OCI-LY3 (cell line): Measurements from ENCODE around the gene MYH9.
"Not testable (repeated sequence)": the region's sequence is repeated elsewhere in the genome, so short reads cannot be mapped to it uniquely, and the experiment has no call there.

ENCODE experiments used
- H2AFZ ChIP-seq: fragments of 200-600, 300-600 bp; shearing (Covaris generic); 2 replicates; pipeline ENCODE4 v1.6.0; 2014; ENCODE audit warnings: antibody characterized with exemption, low read depth, low read length
- H3K27ac ChIP-seq: fragments of 200-600, 300-600 bp; sonication (generic); 2 replicates; pipeline ENCODE4 v1.5.1; 2014; ENCODE audit warnings: mild to moderate bottlenecking, low read length, moderate library complexity, mixed read lengths
- H3K27me3 ChIP-seq: fragments of 200-600, 300-600 bp; sonication (generic); 2 replicates; pipeline ENCODE4 v1.6.1; 2014; ENCODE audit warnings: low read depth, low read length, mixed read lengths
- H3K36me3 ChIP-seq: fragments of 200-600, 300-600 bp; sonication (generic); replicated peaks from 2 replicates; pipeline ENCODE3; 2014; ENCODE audit warnings: low read depth, low read length, mixed read lengths
- H3K4me1 ChIP-seq: fragments of 300-600, 200-600 bp; sonication (generic); 2 replicates; pipeline ENCODE4 v1.6.1; 2014; ENCODE audit warnings: low read length, mixed read lengths
- H3K4me2 ChIP-seq: fragments of 200-600, 300-600 bp; sonication (generic); 2 replicates; pipeline ENCODE4 v1.6.1; 2014; ENCODE audit warnings: low read length, mixed read lengths
- H3K4me3 ChIP-seq: fragments of 300-600, 200-600 bp; sonication (generic); 2 replicates; pipeline ENCODE4 v1.5.1; 2014; ENCODE audit warnings: antibody characterized with exemption, mild to moderate bottlenecking, low read length, moderate library complexity
- H3K79me2 ChIP-seq: fragments of 300-600, 200-600 bp; shearing (Covaris generic); 2 replicates; pipeline ENCODE4 v1.6.1; 2014; ENCODE audit warnings: mild to moderate bottlenecking, low read length, mixed read lengths
- H3K9ac ChIP-seq: fragments of 300-600, 200-600 bp; shearing (Covaris generic); 2 replicates; pipeline ENCODE4 v1.6.0; 2014; ENCODE audit warnings: mild to moderate bottlenecking, low read length, moderate library complexity
- H3K9me3 ChIP-seq: fragments of 200-600, 300-600 bp; shearing (Covaris generic); 2 replicates; pipeline ENCODE4 v1.6.1; 2014; ENCODE audit warnings: low read length, mixed read lengths; ENCODE audit not compliant: insufficient read depth
- H4K20me1 ChIP-seq: fragments of 200-600, 300-600 bp; sonication (generic); 2 replicates; pipeline ENCODE4 v1.6.1; 2016; ENCODE audit warnings: low read length, mixed read lengths; ENCODE audit not compliant: insufficient read depth
- CTCF ChIP-seq: fragments of 200-600, 300-600 bp; sonication (generic); IDR thresholded peaks from 2 replicates; pipeline ENCODE4 v1.5.1; 2014; ENCODE audit warnings: antibody characterized with exemption, low read length, low read depth
- EZH2phosphoT487 ChIP-seq: fragments of 200-600 bp; shearing (Covaris generic); IDR thresholded peaks from 2 replicates; pipeline ENCODE4 v1.6.1; 2018; ENCODE audit warnings: antibody characterized with exemption, mixed run types, low read depth

The MYH9 gene

GRCh38 chr22:36289948-36290371 lies 97.8 kb downstream of the MYH9 start:
- H3K79me2 ChIP-seq, H3K4me1 ChIP-seq, H3K4me2 ChIP-seq, H3K4me3 ChIP-seq, H4K20me1 ChIP-seq, H3K9ac ChIP-seq, H3K27ac ChIP-seq, H2AFZ ChIP-seq, H3K9me3 ChIP-seq, H3K27me3 ChIP-seq: not testable (repeated sequence)
- peaks cover 80% of the 10 kb centered on the region for H3K36me3 ChIP-seq

DNA sequence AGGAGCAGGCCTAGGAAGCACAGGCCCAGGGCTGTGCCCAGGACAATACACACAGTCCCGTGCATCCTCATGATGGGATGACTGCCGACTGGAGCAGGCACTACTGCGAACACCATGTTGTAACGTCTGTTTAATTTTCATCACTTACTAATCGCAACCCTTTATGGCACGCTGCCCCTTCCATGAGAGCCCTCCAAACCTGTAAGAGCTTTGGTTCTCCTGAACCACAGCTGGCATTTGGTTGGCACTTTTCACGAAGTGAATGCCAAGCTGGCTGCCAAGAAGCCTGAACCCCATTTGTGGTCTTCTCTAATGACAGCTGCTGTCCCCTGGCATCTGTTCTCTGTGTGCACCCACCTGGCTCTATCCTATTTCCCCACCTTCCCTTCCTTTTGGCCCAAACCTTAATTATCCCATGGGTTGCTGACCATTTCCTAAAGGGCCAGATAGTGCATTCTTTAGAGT lies 98.3 kb downstream of the MYH9 start:
- Histone ChIP-seq H3K9me3 (no peaks in the 10 kb centered on the region), H3K27ac (no peak overlapping the region), H2AFZ (no peak overlapping the region), H3K9ac (no peak overlapping the region), H3K4me1 (no peaks in the 10 kb centered on the region), H3K4me2 (no peak overlapping the region), H3K27me3 (no peaks in the 10 kb centered on the region), H3K79me2 (no peaks in the 10 kb centered on the region; the same call in 1 of the 2 replicates), H3K4me3 (no peak overlapping the region), H4K20me1 (no peaks in the 10 kb centered on the region; the same call in 1 of the 2 replicates), H3K36me3 (peaks cover 80% of the 10 kb centered on the region)
- TF ChIP-seq CTCF (no peak), EZH2phosphoT487 (no peak)

DNA sequence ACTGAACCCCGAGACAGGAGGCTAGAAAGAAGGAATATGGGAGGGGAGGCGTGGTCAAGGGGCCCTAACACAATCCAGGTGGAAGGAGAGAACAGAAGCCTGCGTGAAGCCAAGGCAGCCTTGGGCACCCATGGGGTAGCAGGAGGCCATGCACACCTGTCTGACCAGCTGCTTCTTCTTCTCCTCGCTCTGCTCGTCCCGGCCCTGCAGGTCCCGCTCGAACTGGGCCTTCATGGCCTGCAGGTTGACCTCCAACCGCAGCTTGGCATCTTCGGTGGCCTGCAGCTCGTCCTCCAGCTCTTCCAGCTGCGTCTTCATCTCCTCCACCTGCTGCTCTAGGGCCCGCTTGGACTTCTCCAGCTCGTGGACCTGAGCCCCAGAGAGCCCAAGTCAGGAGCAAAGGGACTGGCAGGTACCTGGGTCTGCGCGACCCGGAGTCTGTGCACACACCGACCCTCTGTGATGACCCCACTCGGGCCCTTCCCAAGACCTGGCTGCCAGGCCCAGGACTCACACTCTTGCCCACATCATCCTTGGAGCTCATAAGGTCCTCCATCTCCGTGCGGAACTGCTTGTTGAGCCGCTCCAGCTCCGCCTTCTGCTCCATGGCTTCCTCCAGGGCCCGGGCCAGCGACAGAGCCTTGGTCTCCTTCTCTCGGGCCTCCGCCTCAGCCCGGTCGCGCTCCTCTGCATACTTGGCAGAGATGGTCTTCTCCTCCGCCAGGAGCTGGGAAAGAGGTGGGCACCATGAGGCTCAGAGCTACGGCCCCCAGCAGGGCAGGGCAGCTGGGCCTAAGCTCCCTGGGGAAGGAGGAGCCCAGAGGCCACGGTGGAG lies 99.0 kb downstream of the MYH9 start:
- no peaks in the 10 kb centered on the region; the same call in 1 of the 2 replicates for H3K79me2 ChIP-seq
- no peak overlapping the region for H3K9ac ChIP-seq
- no peaks in the 10 kb centered on the region; the same call in 1 of the 2 replicates for H4K20me1 ChIP-seq
- no peak overlapping the region for H3K4me3 ChIP-seq
- peaks cover 78% of the 10 kb centered on the region for H3K36me3 ChIP-seq
- no peaks in the 10 kb centered on the region for H3K4me1 ChIP-seq
- H3K27me3 ChIP-seq, result no peaks in the 10 kb centered on the region
- no peak overlapping the region for H2AFZ ChIP-seq
- H3K4me2 ChIP-seq, result no peak overlapping the region
- H3K27ac ChIP-seq, result no peak overlapping the region
- H3K9me3 ChIP-seq, result no peaks in the 10 kb centered on the region
- TF ChIP-seq CTCF, result no peak
- no peak for TF ChIP-seq EZH2phosphoT487

DNA sequence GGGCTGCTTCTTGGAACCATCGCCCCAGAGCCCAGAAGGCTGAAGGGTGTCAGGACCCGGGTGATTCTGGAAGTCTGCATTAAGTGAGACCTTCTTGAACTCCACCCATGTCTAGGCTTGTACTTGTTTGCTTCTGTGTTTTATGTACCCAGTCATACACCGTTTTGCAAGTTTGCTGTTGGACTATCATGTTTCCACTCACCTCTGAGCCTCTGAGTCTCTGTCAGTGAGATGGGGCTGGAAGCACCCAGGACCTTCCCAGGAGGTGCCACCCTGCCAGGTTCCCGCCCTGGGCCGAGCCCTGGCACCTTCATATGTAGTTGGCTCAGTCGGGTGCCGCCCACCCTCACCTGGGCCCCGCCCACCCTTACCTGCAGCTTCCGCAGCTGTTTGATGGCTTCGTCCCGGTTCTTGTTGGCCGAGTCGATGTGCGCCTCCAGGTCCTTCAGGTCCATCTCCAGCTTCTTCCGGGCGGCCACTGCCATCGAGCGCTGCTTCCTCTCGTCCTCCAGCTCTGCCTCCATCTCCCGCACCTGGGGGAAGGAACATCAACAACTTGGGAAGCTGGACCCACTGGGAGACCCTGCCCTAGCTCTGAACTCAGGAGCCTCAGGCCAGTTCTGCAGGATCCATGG lies 99.8 kb downstream of the MYH9 start:
- H3K36me3 ChIP-seq, result peaks cover 75% of the 10 kb centered on the region
- no peak overlapping the region for H3K27ac ChIP-seq
- H4K20me1 ChIP-seq, result no peaks in the 10 kb centered on the region; the same call in 1 of the 2 replicates
- no peak overlapping the region for H2AFZ ChIP-seq
- no peak overlapping the region for H3K9ac ChIP-seq
- no peaks in the 10 kb centered on the region for H3K27me3 ChIP-seq
- H3K79me2 ChIP-seq, result no peaks in the 10 kb centered on the region; the same call in 1 of the 2 replicates
- no peak overlapping the region for H3K4me3 ChIP-seq
- TF ChIP-seq EZH2phosphoT487 (no peak), CTCF (no peak)
- no peak overlapping the region for H3K4me2 ChIP-seq
- no peaks in the 10 kb centered on the region for H3K9me3 ChIP-seq
- H3K4me1 ChIP-seq, result no peaks in the 10 kb centered on the region
